Mesenteric fat pad (tissue), 1 donor: ENCODE measurements around the gene SREBF1. TPM values are rescaled to one million over a fixed set of nuclear protein-coding genes. Genes with fewer than 3 reads are reported as not detected.

Experiments
- DNase-seq: peaks from one replicate; pipeline ENCODE4 v3.0.0-alpha.2; 2020; ENCODE audit warnings: low spot score
- total RNA-seq: library from RNA; stranded (reverse); fragmentation: NEBNext Ultra II Directional; extraction: Animal tissue kit (Norgen Biotek cat#: 25700); gene quantifications from one replicate; pipeline ENCODE4 v1.2.1, GENCODE V29; 2021
- donor health status: DM: yes; HTN: yes; CAD: no.

SREBF1 gene
- total RNA-seq, 1 donor from 2014 or later: 39.9 TPM

- DNase-seq: no peak
Observed at GRCh38 chr17:17859909-17860765, 23.4 kb upstream of the SREBF1 start.

- no peak for DNase-seq
Observed at GRCh38 chr17:17857496-17857895, 20.7 kb upstream of the SREBF1 start.

GRCh38 chr17:17856386-17856785, 19.6 kb upstream of the SREBF1 start:
- DNase-seq: no peak

- no peak for DNase-seq
Observed at GRCh38 chr17:17855976-17856375, 19.2 kb upstream of the SREBF1 start.

- no peak for DNase-seq
Observed at GRCh38 chr17:17853811-17854447, 17.1 kb upstream of the SREBF1 start.

- DNase-seq: no peak
Observed at GRCh38 chr17:17852930-17853329, 16.1 kb upstream of the SREBF1 start.

- no peak for DNase-seq
Observed at GRCh38 chr17:17851103-17852002, 14.6 kb upstream of the SREBF1 start.

GRCh38 chr17:17849845-17850373, 13.1 kb upstream of the SREBF1 start:
- DNase-seq: no peak

GRCh38 chr17:17849147-17849820, 12.5 kb upstream of the SREBF1 start:
- no peak for DNase-seq

- no peak for DNase-seq
Observed at GRCh38 chr17:17848311-17849082, 11.7 kb upstream of the SREBF1 start.

- no peak for DNase-seq
Observed at GRCh38 chr17:17847726-17848125, 10.9 kb upstream of the SREBF1 start.

GRCh38 chr17:17847118-17847689, 10.4 kb upstream of the SREBF1 start:
- DNase-seq: no peak

GRCh38 chr17:17846645-17847044, 9.9 kb upstream of the SREBF1 start:
- no peak for DNase-seq

GRCh38 chr17:17846003-17846402, 9.2 kb upstream of the SREBF1 start:
- no peak for DNase-seq

GRCh38 chr17:17845046-17845775, 8.4 kb upstream of the SREBF1 start:
- DNase-seq: no peak

- DNase-seq: no peak
Observed at GRCh38 chr17:17844500-17844899, 7.7 kb upstream of the SREBF1 start.

- DNase-seq: no peak
Observed at GRCh38 chr17:17844079-17844478, 7.3 kb upstream of the SREBF1 start.

GRCh38 chr17:17843096-17843495, 6.3 kb upstream of the SREBF1 start:
- DNase-seq: no peak
